Dorsolateral prefrontal cortex (tissue), 118 donors: ENCODE data around the gene ART5. TPM values are rescaled to one million over a fixed set of nuclear protein-coding genes. Genes with fewer than 3 reads are reported as not detected.

ENCODE experiments used
- total RNA-seq, 120 experiments: library from RNA; stranded (reverse); gene quantifications; one replicate each; pipeline versions ENCODE4 v1.2.3 to v1.2.4, GENCODE V29; 2022

ART5 gene
- total RNA-seq, 120 experiments from 2014 or later = 0.31 to 1.5 (median 0.90) TPM; not detected in 102

Other genes with a start within 250 kb of the ART5 start
- gene ART1, start 3.1 kb upstream of the ART5 start, total RNA-seq = 1 to 10 TPM in 7 of 120 experiments, under 1 TPM in 19, not detected in 94; 0.33 to 2.9 (median 0.70) TPM
- gene CHRNA10, start 29.4 kb upstream of the ART5 start, total RNA-seq = 1 to 10 TPM in 103 of 120 experiments, under 1 TPM in 16, not detected in 1; 0.32 to 4.8 (median 1.6) TPM
- gene NUP98, start 155.6 kb upstream of the ART5 start, total RNA-seq = 10 to 100 TPM; 40.2 to 80.3 (median 56.5) TPM
- 10 to 100 TPM; 15.7 to 52.0 (median 29.4) TPM for gene PGAP2, start 166.6 kb upstream of the ART5 start, total RNA-seq
- 100 to 1,000 TPM in 1 of 120 experiments, 10 to 100 TPM in 119; 13.0 to 131 (median 35.8) TPM for gene RHOG, start 199.0 kb upstream of the ART5 start, total RNA-seq
- 10 to 100 TPM; 40.9 to 92.8 (median 69.6) TPM for gene STIM1, start 213.7 kb upstream of the ART5 start, total RNA-seq